ENCODE data around the gene ZDHHC22. TPM values are rescaled to one million over a fixed set of nuclear protein-coding genes. Genes with fewer than 3 reads are reported as not detected.

Gene ZDHHC22
- total RNA-seq, 1 experiment from 2014 or later: not detected

GRCh38 chr14:77187649-77188012 lies 46.0 kb upstream of the ZDHHC22 start:
- no peak overlapping the region for H3K4me3 ChIP-seq

GRCh38 chr14:77186911-77187648 lies 45.5 kb upstream of the ZDHHC22 start:
- Histone ChIP-seq H3K36me3 (ENCODE audit: low read depth) (no peaks in the 10 kb centered on the region), H3K27me3 (ENCODE audit: insufficient read depth, low read depth) (peaks cover 73% of the 10 kb centered on the region), H3K9me3 (ENCODE audit: insufficient read depth, low read depth) (no peaks in the 10 kb centered on the region), H3K4me2 (no peak overlapping the region), H3K79me2 (ENCODE audit: low read depth) (no peaks in the 10 kb centered on the region), H3F3A (ENCODE audit: insufficient read depth, low read depth) (no peaks in the 10 kb centered on the region), H2AFZ (no peak overlapping the region), H4K20me1 (ENCODE audit: insufficient read depth) (peaks cover 13% of the 10 kb centered on the region), H3K4me1 (replicated peaks; ENCODE audit: insufficient read depth) (no peaks in the 10 kb centered on the region), H3K4me3 (no peak overlapping the region), H3K9me2 (ENCODE audit: insufficient read depth) (no peaks in the 10 kb centered on the region), H3K27ac (no peak overlapping the region)
- CTCF ChIA-PET: interaction anchor here (0.6 kb wide), 2 partner anchors 38 to 92 kb away, joined by 3 to 6 read pairs; no protein-coding TSS in a partner anchor
- BruUV-seq (replicated peaks): no TSS peak
- peak; percentile 64 to 72 for DNase-seq
- intact Hi-C loops (cut with micrococcal nuclease; ENCODE audit: unreplicated experiment): no loop called here
- POLR2A ChIA-PET (ENCODE audit: unreplicated experiment): interaction anchor here (0.6 to 0.7 kb wide), 2 partner anchors 623 to 1876 kb away, joined by 3 read pairs; no protein-coding TSS in a partner anchor
- no peak for TF ChIP-seq EZH2 (IDR thresholded peaks at IDR 0.05; ENCODE audit: low read depth)
- no peak for TF ChIP-seq CTCF (conservative IDR thresholded peaks at IDR 0.05)

More at GRCh38 chr14:77187649-77188012, 46.0 kb upstream of the ZDHHC22 start:
- DNase-seq: no peak
- peaks cover 73% of the 10 kb centered on the region for H3K27me3 ChIP-seq (ENCODE audit: insufficient read depth, low read depth)
- no peaks in the 10 kb centered on the region for H3K9me2 ChIP-seq (ENCODE audit: insufficient read depth)
- no peaks in the 10 kb centered on the region for H3K9me3 ChIP-seq (ENCODE audit: insufficient read depth, low read depth)
- no TSS peak for BruUV-seq (replicated peaks)
- TF ChIP-seq CTCF (conservative IDR thresholded peaks at IDR 0.05) (no peak), EZH2 (IDR thresholded peaks at IDR 0.05; ENCODE audit: low read depth) (no peak)
- no peaks in the 10 kb centered on the region for H3K79me2 ChIP-seq (ENCODE audit: low read depth)
- H3K27ac ChIP-seq: no peak overlapping the region
- no peak overlapping the region for H3K4me2 ChIP-seq
- peaks cover 13% of the 10 kb centered on the region for H4K20me1 ChIP-seq (ENCODE audit: insufficient read depth)
- H3F3A ChIP-seq (ENCODE audit: insufficient read depth, low read depth): no peaks in the 10 kb centered on the region
- no peak overlapping the region for H2AFZ ChIP-seq
- H3K4me1 ChIP-seq (replicated peaks; ENCODE audit: insufficient read depth): no peaks in the 10 kb centered on the region
- H3K36me3 ChIP-seq (ENCODE audit: low read depth): no peaks in the 10 kb centered on the region
- ChIA-PET POLR2A (ENCODE audit: unreplicated experiment) (interaction anchor here (0.7 kb wide), 1 partner anchor 1876 kb away, joined by 3 read pairs; no protein-coding TSS in a partner anchor), CTCF (no interaction called here)
- intact Hi-C loops (cut with micrococcal nuclease; ENCODE audit: unreplicated experiment): no loop called here

GRCh38 chr14:77185093-77185465 lies 43.5 kb upstream of the ZDHHC22 start:
- Histone ChIP-seq H3K9me3 (ENCODE audit: insufficient read depth, low read depth) (no peaks in the 10 kb centered on the region), H2AFZ (no peak overlapping the region), H3K36me3 (ENCODE audit: low read depth) (no peaks in the 10 kb centered on the region), H3K9me2 (ENCODE audit: insufficient read depth) (no peaks in the 10 kb centered on the region), H3F3A (ENCODE audit: insufficient read depth, low read depth) (no peaks in the 10 kb centered on the region), H3K79me2 (ENCODE audit: low read depth) (no peaks in the 10 kb centered on the region), H4K20me1 (ENCODE audit: insufficient read depth) (peaks cover 7% of the 10 kb centered on the region), H3K4me2 (no peak overlapping the region), H3K27me3 (ENCODE audit: insufficient read depth, low read depth) (peaks cover 74% of the 10 kb centered on the region), H3K27ac (no peak overlapping the region), H3K4me3 (no peak overlapping the region), H3K4me1 (replicated peaks; ENCODE audit: insufficient read depth) (no peaks in the 10 kb centered on the region)
- BruUV-seq (replicated peaks): no TSS peak
- peak in 1 of 2 experiments; percentile 51 for DNase-seq
- ChIA-PET POLR2A (ENCODE audit: unreplicated experiment) (interaction anchor here (0.6 kb wide), 1 partner anchor 54 kb away, joined by 6 read pairs; no protein-coding TSS in a partner anchor), CTCF (no interaction called here)
- intact Hi-C loops (cut with micrococcal nuclease; ENCODE audit: unreplicated experiment): no loop called here
- TF ChIP-seq EZH2 (IDR thresholded peaks at IDR 0.05; ENCODE audit: low read depth) (no peak), CTCF (conservative IDR thresholded peaks at IDR 0.05) (no peak)

Data from PC-9 (cell line).